ENCODE results near the gene TNP2. TPM values are rescaled to one million over a fixed set of nuclear protein-coding genes. Genes with fewer than 3 reads are reported as not detected.
A peak's percentile ranks its signal among the peaks of the same experiment; 100 is the strongest.

Gene TNP2
- total and polyA plus RNA-seq, 4 donors = not detected

GRCh38 chr16:11312718-11313492, 43.8 kb upstream of the TNP2 start:
- no peak overlapping the region for H3K4me3 ChIP-seq
- peaks cover 0 to 44% (median 18%) of the 10 kb centered on the region in 5 donors for H3K4me1 ChIP-seq (ENCODE audit: control insufficient read depth in 5 of 5, insufficient read depth in 5 of 5, low read length in 5 of 5)
- DNase-seq = peak; percentile 55 to 69 (median 55)
- no peaks in the 10 kb centered on the region for H3K9me3 ChIP-seq (ENCODE audit: control insufficient read depth in 4 of 4, insufficient read depth in 3 of 4, low read length in 3 of 4)
- 63 to 72% methylated on average over 8 of the region's 8 CpGs for WGBS, 2 donors
- no peak for TF ChIP-seq CTCF (IDR thresholded peaks at IDR 0.05; ENCODE audit: control extremely low read depth, extremely low read depth)
- H3K36me3 ChIP-seq (ENCODE audit: control insufficient read depth in 4 of 4, insufficient read depth in 4 of 4, low read length in 4 of 4) = no peaks in the 10 kb centered on the region
- ATAC-seq (ENCODE audit: insufficient read depth, low FRiP score) = no peak
- no peaks in the 10 kb centered on the region for H3K27me3 ChIP-seq (ENCODE audit: control insufficient read depth in 3 of 3, insufficient read depth in 3 of 3, low read length in 2 of 3)
- peak overlapping the region in 1 of 2 donors; percentile 14 for H3K27ac ChIP-seq (ENCODE audit: low read depth in 1 of 2, low read length in 1 of 2)
- H3K9ac ChIP-seq (ENCODE audit: insufficient read depth in 1 of 2, low read length in 2 of 2) = no peak overlapping the region

- Histone ChIP-seq H3K27me3 (ENCODE audit: control insufficient read depth in 3 of 3, insufficient read depth in 3 of 3, low read length in 2 of 3) (no peaks in the 10 kb centered on the region), H3K9me3 (ENCODE audit: control insufficient read depth in 4 of 4, insufficient read depth in 3 of 4, low read length in 3 of 4) (no peaks in the 10 kb centered on the region), H3K4me1 (ENCODE audit: control insufficient read depth in 5 of 5, insufficient read depth in 5 of 5, low read length in 5 of 5) (peaks cover 0 to 39% (median 18%) of the 10 kb centered on the region in 5 donors), H3K9ac (ENCODE audit: insufficient read depth in 1 of 2, low read length in 2 of 2) (no peak overlapping the region), H3K36me3 (ENCODE audit: control insufficient read depth in 4 of 4, insufficient read depth in 4 of 4, low read length in 4 of 4) (no peaks in the 10 kb centered on the region), H3K4me3 (no peak overlapping the region), H3K27ac (ENCODE audit: low read depth in 1 of 2, low read length in 1 of 2) (no peak overlapping the region)
- WGBS, 2 donors = 45 to 51% methylated on average over 10 of the region's 10 CpGs
- peak in 1 of 3 donors; percentile 47 for DNase-seq
- ATAC-seq (ENCODE audit: insufficient read depth, low FRiP score) = no peak
- no peak for TF ChIP-seq CTCF (IDR thresholded peaks at IDR 0.05; ENCODE audit: control extremely low read depth, extremely low read depth)
Measured at GRCh38 chr16:11310997-11311561, 42.0 kb upstream of the TNP2 start.

- Histone ChIP-seq H3K27ac (ENCODE audit: low read depth in 1 of 2, low read length in 1 of 2) (no peak overlapping the region), H3K4me3 (no peak overlapping the region), H3K27me3 (ENCODE audit: control insufficient read depth in 3 of 3, insufficient read depth in 3 of 3, low read length in 2 of 3) (no peaks in the 10 kb centered on the region), H3K36me3 (ENCODE audit: control insufficient read depth in 4 of 4, insufficient read depth in 4 of 4, low read length in 4 of 4) (no peaks in the 10 kb centered on the region), H3K4me1 (ENCODE audit: control insufficient read depth in 5 of 5, insufficient read depth in 5 of 5, low read length in 5 of 5) (peaks cover 0 to 34% (median 16%) of the 10 kb centered on the region in 5 donors), H3K9ac (ENCODE audit: insufficient read depth in 1 of 2, low read length in 2 of 2) (no peak overlapping the region), H3K9me3 (ENCODE audit: control insufficient read depth in 4 of 4, insufficient read depth in 3 of 4, low read length in 3 of 4) (no peaks in the 10 kb centered on the region)
- no peak for TF ChIP-seq CTCF (IDR thresholded peaks at IDR 0.05; ENCODE audit: control extremely low read depth, extremely low read depth)
- WGBS, 2 donors = 80 to 85% methylated on average over 3 of the region's 3 CpGs
- no peak for ATAC-seq (ENCODE audit: insufficient read depth, low FRiP score)
- no peak for DNase-seq
Measured at GRCh38 chr16:11310634-11310977, 41.5 kb upstream of the TNP2 start.

Data from lung (tissue), 12 donors.